Epithelial cell of proximal tubule (primary cell): Measurements from ENCODE around the gene PHOSPHO1. TPM values are rescaled to one million over a fixed set of nuclear protein-coding genes. Genes with fewer than 3 reads are reported as not detected.

Source experiments
- DNase-seq: peaks from one replicate; pipeline ENCODE4 v3.0.0-alpha.2; 2011; ENCODE audit warnings: low read depth
- H3K4me3 ChIP-seq: 2 replicates; pipeline ENCODE4 v1.5.1; 2011; ENCODE audit warnings: low read depth, mild to moderate bottlenecking, low read length
- total RNA-seq: library from RNA; depleted of rRNA; stranded (reverse); fragments of >200 nt; gene quantifications from 2 replicates; pipeline ENCODE4 v1.2.3, GENCODE V29; 2015
- TF ChIP-seq, protein P1 (sequence below): conservative IDR thresholded peaks from 2 replicates; pipeline ENCODE4 v1.5.1; 2012; ENCODE audit warnings: low read depth, mild to moderate bottlenecking, low read length

Gene PHOSPHO1
- total RNA-seq, 1 donor from 2014 or later = not detected

DNA sequence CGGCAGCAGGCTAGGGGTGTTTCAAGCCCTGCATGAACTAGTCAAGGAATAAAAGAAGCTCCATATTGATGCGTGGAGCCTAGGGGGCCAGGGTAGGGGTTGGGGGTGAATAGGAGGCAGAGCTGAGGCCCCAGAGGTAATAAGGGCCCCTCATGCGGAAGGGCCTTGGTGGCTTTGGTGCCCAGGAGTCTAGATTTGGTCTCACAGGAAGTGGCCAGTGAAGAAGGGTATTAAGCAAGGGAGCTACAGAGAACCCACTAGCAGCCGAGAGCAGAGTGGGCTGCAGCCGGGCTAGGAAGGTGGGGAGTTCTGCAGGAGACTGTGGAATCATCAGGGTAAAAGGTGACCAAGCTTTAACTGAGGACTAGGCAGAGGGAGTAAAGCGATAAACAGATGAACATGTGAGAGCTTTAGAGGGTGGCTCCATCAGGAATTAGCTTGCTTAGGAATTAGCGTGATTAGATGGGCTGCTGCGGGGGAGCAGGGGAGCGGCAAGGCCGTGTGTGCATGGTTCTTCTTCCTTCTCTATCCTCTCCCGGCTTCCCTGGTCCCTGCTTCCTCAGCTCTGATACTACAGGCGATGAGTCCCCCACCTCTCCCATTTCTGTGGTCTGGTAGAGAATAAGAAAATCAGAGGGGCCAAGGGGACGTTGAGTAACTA lies 30.0 kb downstream of the PHOSPHO1 start:
- no peak overlapping the region for H3K4me3 ChIP-seq
- no peak for DNase-seq

DNA sequence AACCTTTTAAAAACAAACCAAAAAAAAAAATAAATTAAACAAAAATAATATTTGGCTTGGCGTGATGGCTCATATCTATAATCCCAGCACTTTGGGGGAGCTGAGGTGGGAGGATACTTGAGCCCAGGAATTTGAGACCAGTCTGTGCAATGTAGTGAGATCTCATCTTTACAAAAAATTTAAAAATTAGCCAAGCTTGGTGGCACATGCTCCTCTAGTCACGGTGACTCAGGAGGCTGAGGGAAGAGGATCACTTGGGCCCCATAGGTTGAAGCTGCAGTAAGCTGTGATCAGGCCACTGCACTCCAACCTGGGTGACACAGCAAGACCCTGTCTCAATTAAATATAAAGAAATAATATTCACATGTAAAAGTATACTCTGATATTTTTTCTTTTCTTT lies 32.4 kb downstream of the PHOSPHO1 start:
- DNase-seq = no peak
- TF ChIP-seq, protein P1, sequence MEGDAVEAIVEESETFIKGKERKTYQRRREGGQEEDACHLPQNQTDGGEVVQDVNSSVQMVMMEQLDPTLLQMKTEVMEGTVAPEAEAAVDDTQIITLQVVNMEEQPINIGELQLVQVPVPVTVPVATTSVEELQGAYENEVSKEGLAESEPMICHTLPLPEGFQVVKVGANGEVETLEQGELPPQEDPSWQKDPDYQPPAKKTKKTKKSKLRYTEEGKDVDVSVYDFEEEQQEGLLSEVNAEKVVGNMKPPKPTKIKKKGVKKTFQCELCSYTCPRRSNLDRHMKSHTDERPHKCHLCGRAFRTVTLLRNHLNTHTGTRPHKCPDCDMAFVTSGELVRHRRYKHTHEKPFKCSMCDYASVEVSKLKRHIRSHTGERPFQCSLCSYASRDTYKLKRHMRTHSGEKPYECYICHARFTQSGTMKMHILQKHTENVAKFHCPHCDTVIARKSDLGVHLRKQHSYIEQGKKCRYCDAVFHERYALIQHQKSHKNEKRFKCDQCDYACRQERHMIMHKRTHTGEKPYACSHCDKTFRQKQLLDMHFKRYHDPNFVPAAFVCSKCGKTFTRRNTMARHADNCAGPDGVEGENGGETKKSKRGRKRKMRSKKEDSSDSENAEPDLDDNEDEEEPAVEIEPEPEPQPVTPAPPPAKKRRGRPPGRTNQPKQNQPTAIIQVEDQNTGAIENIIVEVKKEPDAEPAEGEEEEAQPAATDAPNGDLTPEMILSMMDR = no peak
- H3K4me3 ChIP-seq = no peak overlapping the region

More for the DNA sequence above, 30.0 kb downstream of the PHOSPHO1 start:
- TF ChIP-seq, protein P1 = no peak

DNA sequence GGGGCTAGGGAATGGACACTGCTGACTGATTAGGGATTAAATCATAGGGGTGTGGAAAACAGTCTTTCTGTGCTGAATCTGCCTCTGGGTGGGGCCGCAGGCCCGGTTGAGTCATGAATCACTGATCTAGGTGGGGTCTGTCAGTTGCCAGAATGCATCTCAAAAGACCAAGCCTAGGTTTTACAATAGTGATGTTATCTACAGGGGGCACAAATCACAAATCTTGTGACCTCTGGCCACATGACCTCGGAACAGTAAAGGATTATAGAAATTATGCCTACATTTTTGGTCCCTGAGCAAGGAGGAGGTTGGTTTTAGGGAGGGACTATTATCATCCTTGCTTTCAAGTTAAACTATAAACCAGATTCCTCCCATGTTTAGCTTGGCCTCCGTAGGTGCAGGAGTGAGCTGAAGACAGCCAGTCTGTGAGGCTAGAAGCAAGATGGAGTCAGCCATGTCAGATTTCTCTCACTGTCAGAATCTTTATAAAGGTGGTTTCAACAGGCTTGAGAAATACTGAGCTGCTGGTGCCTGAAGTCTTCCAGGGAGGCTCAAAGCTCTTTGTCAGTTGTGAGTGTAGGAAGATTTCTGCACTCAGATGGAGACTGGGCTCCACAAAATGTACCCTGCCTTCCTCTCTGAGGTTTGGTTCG lies 33.1 kb downstream of the PHOSPHO1 start:
- no peak for DNase-seq
- TF ChIP-seq, protein P1 = no peak
- no peak overlapping the region for H3K4me3 ChIP-seq

DNA sequence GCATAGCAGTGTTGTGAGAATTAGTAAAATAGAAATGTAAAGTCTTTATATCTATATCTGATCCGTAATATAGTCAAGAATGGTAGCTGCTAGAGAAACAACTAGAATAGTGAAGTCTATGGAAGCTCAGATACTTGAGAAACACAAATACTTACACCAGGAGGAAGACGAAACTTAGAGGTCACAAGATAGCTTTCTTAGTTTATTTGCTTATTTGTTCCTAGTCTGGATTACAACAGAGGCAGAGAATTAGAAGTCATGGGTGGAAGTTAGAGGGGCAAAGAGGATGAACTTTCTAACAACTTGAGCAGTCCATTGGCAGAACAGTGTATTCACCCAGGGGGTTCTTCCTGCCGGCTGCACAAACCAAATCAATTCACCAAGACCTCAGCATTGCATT lies 34.1 kb downstream of the PHOSPHO1 start:
- TF ChIP-seq, protein P1 = no peak
- H3K4me3 ChIP-seq = no peak overlapping the region
- DNase-seq = no peak

DNA sequence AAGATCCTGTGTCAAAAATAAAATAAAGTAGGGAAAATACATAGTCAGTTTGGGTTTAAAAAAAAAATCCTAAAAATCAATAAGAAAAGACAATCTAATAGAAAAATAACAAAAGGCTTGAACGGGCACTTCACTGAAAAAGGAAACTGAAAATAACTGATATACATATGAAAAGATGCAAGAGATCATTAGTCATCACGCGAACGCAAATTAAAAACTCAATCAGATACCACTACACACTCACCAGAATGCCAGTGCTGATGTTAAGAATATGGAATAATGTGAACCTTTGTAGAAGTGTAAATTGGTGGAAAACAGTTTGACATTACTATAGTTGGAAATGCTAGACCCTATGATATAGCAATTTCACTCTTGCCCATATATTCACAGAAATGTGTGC lies 34.8 kb downstream of the PHOSPHO1 start:
- no peak overlapping the region for H3K4me3 ChIP-seq
- TF ChIP-seq, protein P1 = no peak
- no peak for DNase-seq

DNA sequence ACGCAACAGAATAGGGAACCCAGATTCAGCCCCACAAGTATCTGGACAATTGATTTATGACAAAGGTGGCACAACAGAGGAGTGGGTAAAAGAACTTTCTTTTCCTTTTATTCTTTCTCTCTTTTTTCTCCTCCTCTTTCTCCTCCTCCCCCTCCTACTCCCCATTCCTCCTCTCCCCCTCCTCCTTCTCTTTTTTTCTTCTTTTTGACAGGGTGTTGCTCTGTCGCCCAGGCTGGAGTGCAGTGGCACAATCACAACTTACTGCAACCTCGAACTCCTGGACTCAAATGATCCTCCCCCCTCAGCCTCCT lies 36.3 kb downstream of the PHOSPHO1 start:
- no peak for DNase-seq
- no peak overlapping the region for H3K4me3 ChIP-seq
- TF ChIP-seq, protein P1 = no peak
